ENCODE data around the gene MCFD2.

The MCFD2 gene

GRCh38 chr2:46951290-46952064 lies 35.9 kb upstream of the MCFD2 start:
- H3K9ac ChIP-seq (ENCODE audit: low read depth, low read length), result no peak overlapping the region
- peaks cover 55% of the 10 kb centered on the region for H3K36me3 ChIP-seq (ENCODE audit: insufficient read depth, low read length)
- no peaks in the 10 kb centered on the region for H3K27me3 ChIP-seq (ENCODE audit: control insufficient read depth, insufficient read depth, low read length)
- no peak overlapping the region for H3K4me3 ChIP-seq (ENCODE audit: low read length)
- no peaks in the 10 kb centered on the region for H3K9me3 ChIP-seq (replicated peaks; ENCODE audit: low read length)
- no peak overlapping the region for H3K4me2 ChIP-seq (ENCODE audit: low read length)
- peaks cover 30% of the 10 kb centered on the region for H3K4me1 ChIP-seq (ENCODE audit: control insufficient read depth, insufficient read depth, low read length)

DNA sequence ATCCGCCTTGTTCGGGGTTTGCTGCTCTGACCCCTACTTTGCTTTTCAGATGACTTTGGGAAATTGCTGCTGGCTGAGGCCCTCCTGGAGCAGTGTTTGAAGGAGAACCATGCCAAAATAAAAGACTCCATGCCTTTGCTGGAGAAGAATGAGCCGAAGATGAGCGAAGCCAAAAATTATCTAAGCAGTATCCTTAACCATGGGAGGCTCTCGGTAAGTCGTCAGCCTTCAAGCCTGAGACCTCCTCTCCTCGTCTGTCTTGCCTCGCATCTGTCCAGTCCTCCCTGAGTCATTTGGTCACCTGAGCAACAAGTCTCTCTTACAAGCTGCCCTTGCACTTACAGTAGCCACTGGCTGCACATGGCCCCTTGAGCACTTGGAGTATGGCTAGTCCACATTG lies 34.7 kb upstream of the MCFD2 start:
- H3K27me3 ChIP-seq (ENCODE audit: control insufficient read depth, insufficient read depth, low read length), result no peaks in the 10 kb centered on the region
- no peak overlapping the region for H3K9ac ChIP-seq (ENCODE audit: low read depth, low read length)
- peaks cover 20% of the 10 kb centered on the region for H3K4me1 ChIP-seq (ENCODE audit: control insufficient read depth, insufficient read depth, low read length)
- H3K36me3 ChIP-seq (ENCODE audit: insufficient read depth, low read length), result peaks cover 53% of the 10 kb centered on the region
- H3K4me3 ChIP-seq (ENCODE audit: low read length), result no peak overlapping the region
- no peaks in the 10 kb centered on the region for H3K9me3 ChIP-seq (replicated peaks; ENCODE audit: low read length)
- no peak overlapping the region for H3K4me2 ChIP-seq (ENCODE audit: low read length)

- Histone ChIP-seq H3K36me3 (ENCODE audit: insufficient read depth, low read length) (peaks cover 45% of the 10 kb centered on the region), H3K27me3 (ENCODE audit: control insufficient read depth, insufficient read depth, low read length) (no peaks in the 10 kb centered on the region)
Observed at GRCh38 chr2:46947841-46948240, 32.2 kb upstream of the MCFD2 start.

GRCh38 chr2:46945671-46946070 lies 30.1 kb upstream of the MCFD2 start:
- no peaks in the 10 kb centered on the region for H3K9me3 ChIP-seq (replicated peaks; ENCODE audit: low read length)
- H3K9ac ChIP-seq (ENCODE audit: low read depth, low read length), result no peak overlapping the region
- H3K4me1 ChIP-seq (ENCODE audit: control insufficient read depth, insufficient read depth, low read length), result peaks cover 22% of the 10 kb centered on the region
- H3K27me3 ChIP-seq (ENCODE audit: control insufficient read depth, insufficient read depth, low read length), result no peaks in the 10 kb centered on the region
- H3K4me3 ChIP-seq (ENCODE audit: low read length), result no peak overlapping the region
- H3K4me2 ChIP-seq (ENCODE audit: low read length), result no peak overlapping the region
- H3K36me3 ChIP-seq (ENCODE audit: insufficient read depth, low read length), result peaks cover 29% of the 10 kb centered on the region

More at GRCh38 chr2:46947841-46948240, 32.2 kb upstream of the MCFD2 start:
- Histone ChIP-seq H3K4me1 (ENCODE audit: control insufficient read depth, insufficient read depth, low read length) (peaks cover 18% of the 10 kb centered on the region), H3K9ac (ENCODE audit: low read depth, low read length) (no peak overlapping the region), H3K4me2 (ENCODE audit: low read length) (no peak overlapping the region), H3K4me3 (ENCODE audit: low read length) (no peak overlapping the region), H3K9me3 (replicated peaks; ENCODE audit: low read length) (no peaks in the 10 kb centered on the region)

- Histone ChIP-seq H3K4me3 (ENCODE audit: low read length) (peak overlapping the region; percentile 96), H3K27me3 (ENCODE audit: control insufficient read depth, insufficient read depth, low read length) (no peaks in the 10 kb centered on the region), H3K9ac (ENCODE audit: low read depth, low read length) (peak overlapping the region; percentile 2), H3K4me1 (ENCODE audit: control insufficient read depth, insufficient read depth, low read length) (peaks cover 30% of the 10 kb centered on the region), H3K4me2 (ENCODE audit: low read length) (peak overlapping the region; percentile 95), H3K9me3 (replicated peaks; ENCODE audit: low read length) (no peaks in the 10 kb centered on the region), H3K36me3 (ENCODE audit: insufficient read depth, low read length) (peaks cover 25% of the 10 kb centered on the region)
Observed at GRCh38 chr2:46943881-46944798, 28.5 kb upstream of the MCFD2 start.

DNA sequence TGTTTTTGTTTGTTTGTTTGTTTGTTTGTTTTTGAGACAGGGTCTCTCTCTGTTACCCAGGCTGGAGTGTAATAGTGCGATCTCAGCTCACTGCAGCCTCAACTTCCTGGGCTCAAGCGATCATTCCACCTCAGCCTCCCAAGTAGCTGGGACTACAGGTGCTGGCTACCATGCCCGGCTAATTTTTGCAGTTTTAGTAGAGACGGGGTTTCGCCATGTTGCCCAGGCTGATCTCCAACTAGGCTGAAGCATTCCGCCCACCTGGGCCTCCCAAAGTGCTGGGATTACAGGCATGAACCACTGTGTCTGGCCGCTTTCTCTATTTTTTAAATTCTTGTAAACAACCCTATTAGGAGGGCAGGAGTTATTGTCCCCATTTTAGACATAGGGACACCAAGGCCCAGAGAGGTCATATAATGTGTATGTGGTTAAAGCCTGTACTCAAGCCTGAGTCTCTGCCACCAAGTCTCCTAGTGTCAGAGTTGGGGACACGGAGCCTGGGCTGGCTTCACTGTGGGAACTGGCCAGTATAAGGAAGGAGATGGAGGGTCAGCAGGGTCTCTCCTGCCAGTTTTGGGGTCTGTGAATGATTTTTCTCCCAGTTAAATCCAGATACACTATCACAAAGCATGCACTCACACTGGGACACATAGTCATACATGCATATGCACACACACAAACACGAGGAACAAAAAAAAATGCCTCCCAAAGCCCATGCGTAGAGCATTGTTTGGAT lies 27.5 kb upstream of the MCFD2 start:
- Histone ChIP-seq H3K4me1 (ENCODE audit: control insufficient read depth, insufficient read depth, low read length) (peaks cover 30% of the 10 kb centered on the region), H3K27me3 (ENCODE audit: control insufficient read depth, insufficient read depth, low read length) (no peaks in the 10 kb centered on the region), H3K9me3 (replicated peaks; ENCODE audit: low read length) (no peaks in the 10 kb centered on the region), H3K36me3 (ENCODE audit: insufficient read depth, low read length) (peaks cover 23% of the 10 kb centered on the region), H3K9ac (ENCODE audit: low read depth, low read length) (peak overlapping the region; percentile 90), H3K4me3 (ENCODE audit: low read length) (peak overlapping the region; percentile 96), H3K4me2 (ENCODE audit: low read length) (peak overlapping the region; percentile 95)

DNA sequence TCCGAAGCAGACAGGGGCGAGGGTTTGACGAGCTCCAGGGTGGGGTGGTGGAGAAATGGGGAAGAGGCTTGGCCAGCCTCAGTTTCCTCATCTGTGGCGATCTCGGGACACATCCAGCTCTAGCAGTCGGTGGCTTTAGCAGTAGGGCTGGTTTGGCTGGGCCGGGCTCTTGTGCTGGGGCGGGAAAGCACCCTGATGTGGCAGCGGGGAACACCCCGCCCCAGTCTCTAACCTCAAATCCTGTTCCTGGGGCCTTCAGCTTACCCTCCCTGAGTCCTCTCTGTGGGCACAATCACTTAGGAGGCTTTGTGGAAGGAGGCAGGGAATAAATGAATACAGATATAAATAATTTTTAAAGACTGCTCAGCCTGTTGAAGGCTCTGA lies 26.5 kb upstream of the MCFD2 start:
- peak overlapping the region; percentile 90 for H3K9ac ChIP-seq (ENCODE audit: low read depth, low read length)

DNA sequence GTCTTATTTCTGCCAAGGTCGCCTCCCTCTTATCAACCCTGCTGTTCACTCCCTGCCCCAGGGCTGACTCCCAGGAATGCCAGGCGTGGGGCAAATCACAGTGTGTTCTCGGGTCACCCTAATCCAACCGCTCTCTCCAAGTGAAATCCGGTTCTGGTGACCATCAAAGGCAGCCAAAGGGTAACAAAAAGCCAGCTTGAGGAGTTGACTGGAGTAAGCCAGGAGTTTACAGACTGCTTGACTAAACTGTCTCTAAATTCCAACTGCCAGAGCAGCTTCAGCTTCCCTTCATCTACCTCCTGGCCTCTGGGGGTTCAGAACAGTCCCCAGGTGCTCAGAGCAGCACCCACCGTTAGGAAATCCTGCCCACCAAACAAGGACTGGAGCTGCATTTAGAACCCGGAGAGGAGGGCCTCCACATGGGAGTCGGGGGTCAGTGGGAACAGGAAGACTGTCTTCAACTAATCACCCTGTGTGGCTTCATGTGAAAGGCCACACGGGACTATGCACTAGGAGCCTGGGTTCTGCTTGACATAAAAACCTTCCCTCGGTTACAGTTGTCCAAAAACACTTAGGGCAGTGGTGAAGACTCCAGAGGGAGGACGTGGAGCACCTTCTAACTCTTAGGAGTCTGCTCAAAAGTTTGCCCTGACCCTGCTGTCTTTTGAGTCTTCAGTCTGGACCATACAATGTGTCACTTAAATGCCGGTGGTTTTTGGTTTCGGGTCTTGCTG lies 24.2 kb upstream of the MCFD2 start:
- Histone ChIP-seq H3K36me3 (ENCODE audit: insufficient read depth, low read length) (peaks cover 6% of the 10 kb centered on the region), H3K9me3 (replicated peaks; ENCODE audit: low read length) (no peaks in the 10 kb centered on the region), H3K4me3 (ENCODE audit: low read length) (peak overlapping the region; percentile 96), H3K4me2 (ENCODE audit: low read length) (peak overlapping the region; percentile 91), H3K9ac (ENCODE audit: low read depth, low read length) (peak overlapping the region; percentile 94), H3K27me3 (ENCODE audit: control insufficient read depth, insufficient read depth, low read length) (no peaks in the 10 kb centered on the region), H3K4me1 (ENCODE audit: control insufficient read depth, insufficient read depth, low read length) (peaks cover 30% of the 10 kb centered on the region)

More for the DNA sequence above, 26.5 kb upstream of the MCFD2 start:
- peak overlapping the region; percentile 96 for H3K4me3 ChIP-seq (ENCODE audit: low read length)
- peaks cover 19% of the 10 kb centered on the region for H3K36me3 ChIP-seq (ENCODE audit: insufficient read depth, low read length)
- H3K4me2 ChIP-seq (ENCODE audit: low read length), result peak overlapping the region; percentile 95
- H3K9me3 ChIP-seq (replicated peaks; ENCODE audit: low read length), result no peaks in the 10 kb centered on the region
- H3K4me1 ChIP-seq (ENCODE audit: control insufficient read depth, insufficient read depth, low read length), result peaks cover 30% of the 10 kb centered on the region
- H3K27me3 ChIP-seq (ENCODE audit: control insufficient read depth, insufficient read depth, low read length), result no peaks in the 10 kb centered on the region

- H3K4me1 ChIP-seq (ENCODE audit: control insufficient read depth, insufficient read depth, low read length), result peaks cover 15% of the 10 kb centered on the region
- no peak overlapping the region for H3K9ac ChIP-seq (ENCODE audit: low read depth, low read length)
- no peaks in the 10 kb centered on the region for H3K9me3 ChIP-seq (replicated peaks; ENCODE audit: low read length)
- no peak overlapping the region for H3K4me3 ChIP-seq (ENCODE audit: low read length)
- no peak overlapping the region for H3K4me2 ChIP-seq (ENCODE audit: low read length)
- H3K36me3 ChIP-seq (ENCODE audit: insufficient read depth, low read length), result no peaks in the 10 kb centered on the region
- no peaks in the 10 kb centered on the region for H3K27me3 ChIP-seq (ENCODE audit: control insufficient read depth, insufficient read depth, low read length)
Observed at GRCh38 chr2:46937471-46937901, 21.9 kb upstream of the MCFD2 start.

DNA sequence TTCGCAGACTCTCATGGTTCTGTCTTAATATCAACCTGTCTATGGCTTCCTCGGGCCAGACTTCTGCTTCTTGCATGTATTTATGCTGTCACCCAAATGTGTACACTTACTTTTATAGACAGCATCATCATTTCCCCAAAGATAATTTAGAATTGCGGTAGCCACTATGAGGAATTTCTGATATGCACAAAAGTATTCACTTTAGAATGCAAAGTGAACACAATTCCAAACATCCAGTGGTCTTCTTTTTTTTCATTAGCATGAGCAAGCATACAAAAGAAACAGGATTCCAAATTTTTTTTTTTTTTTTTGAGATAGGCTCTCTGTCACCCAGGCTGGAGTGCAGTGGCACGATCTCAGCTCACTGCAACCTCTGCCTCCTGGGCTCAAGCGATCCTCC lies 21.0 kb upstream of the MCFD2 start:
- no peak overlapping the region for H3K4me2 ChIP-seq (ENCODE audit: low read length)
- H3K36me3 ChIP-seq (ENCODE audit: insufficient read depth, low read length), result no peaks in the 10 kb centered on the region
- H3K9me3 ChIP-seq (replicated peaks; ENCODE audit: low read length), result no peaks in the 10 kb centered on the region
- H3K4me1 ChIP-seq (ENCODE audit: control insufficient read depth, insufficient read depth, low read length), result peaks cover 14% of the 10 kb centered on the region
- no peaks in the 10 kb centered on the region for H3K27me3 ChIP-seq (ENCODE audit: control insufficient read depth, insufficient read depth, low read length)
- no peak overlapping the region for H3K4me3 ChIP-seq (ENCODE audit: low read length)
- no peak overlapping the region for H3K9ac ChIP-seq (ENCODE audit: low read depth, low read length)
